H1 (cell line): ENCODE measurements around the gene ZNF367. TPM values are rescaled to one million over a fixed set of nuclear protein-coding genes. Genes with fewer than 3 reads are reported as not detected.

Experiments used
- MAX ChIP-seq: IDR thresholded peaks from 2 replicates; pipeline ENCODE4 v1.6.1; 2012; ENCODE audit warnings: inconsistent platforms
- RBBP5 ChIP-seq: IDR thresholded peaks from 2 replicates; pipeline ENCODE4 v1.7.1; 2012; ENCODE audit warnings: low read depth, mild to moderate bottlenecking, inconsistent platforms, low read length, moderate library complexity, borderline replicate concordance
- polyA plus RNA-seq, 7 experiments: library from polyadenylated mRNA; depleted of rRNA in 3 of 7; stranded (reverse) in 5 of 7; unstranded in 2 of 7; fragments of >200 nt in 5 of 7; fragments of 200-250 nt in 2 of 7; gene quantifications; 1 replicate in 5 of 7; 2 replicates in 1 of 7; 4 replicates in 1 of 7; pipeline versions ENCODE4 v1.2.1 to v1.2.3, GENCODE V29; 2011 to 2013; ENCODE audit warnings: missing spikeins in 2 of 7, mixed read lengths in 2 of 7
- total RNA-seq: library from RNA; stranded (reverse); fragmentation: NEBNext Ultra II Directional; extraction: Animal tissue kit (Norgen Biotek cat#: 25700); gene quantifications from 2 replicates; pipeline ENCODE4 v1.2.1, GENCODE V29; 2021

ZNF367 gene
- total and polyA plus RNA-seq, 2 of the 8 experiments (the other 6 are each of a cell fraction or from before 2014, with no cell fraction given), result 2.2 to 8.2 TPM

- TF ChIP-seq MAX (no peak), RBBP5 (no peak)
Observed at GRCh38 chr9:96436456-96437126, 18.4 kb upstream of the ZNF367 start (continued).
